ENCODE measurements around the gene PDE8B.

- TF ChIP-seq EP300 (IDR thresholded peaks at IDR 0.05) (no peak), POLR2A (IDR thresholded peaks at IDR 0.05) (no peak), POLR2AphosphoS5 (IDR thresholded peaks at IDR 0.05) (no peak)
- TF ChIP-seq, protein P1, sequence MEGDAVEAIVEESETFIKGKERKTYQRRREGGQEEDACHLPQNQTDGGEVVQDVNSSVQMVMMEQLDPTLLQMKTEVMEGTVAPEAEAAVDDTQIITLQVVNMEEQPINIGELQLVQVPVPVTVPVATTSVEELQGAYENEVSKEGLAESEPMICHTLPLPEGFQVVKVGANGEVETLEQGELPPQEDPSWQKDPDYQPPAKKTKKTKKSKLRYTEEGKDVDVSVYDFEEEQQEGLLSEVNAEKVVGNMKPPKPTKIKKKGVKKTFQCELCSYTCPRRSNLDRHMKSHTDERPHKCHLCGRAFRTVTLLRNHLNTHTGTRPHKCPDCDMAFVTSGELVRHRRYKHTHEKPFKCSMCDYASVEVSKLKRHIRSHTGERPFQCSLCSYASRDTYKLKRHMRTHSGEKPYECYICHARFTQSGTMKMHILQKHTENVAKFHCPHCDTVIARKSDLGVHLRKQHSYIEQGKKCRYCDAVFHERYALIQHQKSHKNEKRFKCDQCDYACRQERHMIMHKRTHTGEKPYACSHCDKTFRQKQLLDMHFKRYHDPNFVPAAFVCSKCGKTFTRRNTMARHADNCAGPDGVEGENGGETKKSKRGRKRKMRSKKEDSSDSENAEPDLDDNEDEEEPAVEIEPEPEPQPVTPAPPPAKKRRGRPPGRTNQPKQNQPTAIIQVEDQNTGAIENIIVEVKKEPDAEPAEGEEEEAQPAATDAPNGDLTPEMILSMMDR (IDR thresholded peaks at IDR 0.05) = no peak
Observed at GRCh38 chr5:77438071-77438470, 227.6 kb downstream of the PDE8B start.

All from suprapubic skin (tissue), 4 donors.